A549 (cell line): ENCODE measurements around the gene IGFN1.

Experiments used
- KDM5A ChIP-seq: fragments of 200-600 bp; sonication (generic); IDR thresholded peaks from 2 replicates; pipeline ENCODE4 v1.6.1; 2016; ENCODE audit warnings: antibody characterized with exemption, mild to moderate bottlenecking
- TF ChIP-seq, protein P1 (sequence below): IDR thresholded peaks from 2 replicates; pipeline ENCODE4 v1.6.1; 2012

DNA sequence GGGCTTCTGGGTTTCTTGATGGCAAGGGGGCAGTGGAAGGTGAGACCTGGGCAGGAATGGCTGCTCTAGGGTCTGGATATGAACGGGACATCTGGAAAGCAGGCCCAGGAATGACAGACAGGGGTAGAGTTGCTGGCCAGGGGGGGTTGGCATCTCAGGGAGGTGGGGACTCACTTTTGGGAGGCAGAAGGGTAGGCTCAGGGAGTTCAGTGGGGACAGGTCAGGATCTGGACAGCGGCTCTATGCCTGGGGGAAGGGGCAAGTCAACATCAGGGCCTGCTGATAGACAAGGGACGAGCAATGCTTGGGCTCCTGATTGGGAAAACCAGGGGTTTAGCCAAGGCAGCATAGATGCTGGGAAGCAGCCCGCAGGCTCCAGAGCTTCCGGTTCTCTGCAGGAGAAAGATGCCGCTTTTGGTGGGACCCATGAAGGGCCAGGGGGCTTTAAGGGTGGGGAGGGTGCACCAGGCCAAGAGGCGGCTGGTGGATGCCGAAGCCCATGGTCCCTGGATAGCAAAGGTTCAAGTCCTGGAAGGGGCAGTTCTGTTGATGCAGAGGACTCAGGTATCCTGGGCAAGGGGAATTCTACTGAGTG, 21.9 kb downstream of the IGFN1 start:
- no peak for TF ChIP-seq KDM5A
- TF ChIP-seq, protein P1, sequence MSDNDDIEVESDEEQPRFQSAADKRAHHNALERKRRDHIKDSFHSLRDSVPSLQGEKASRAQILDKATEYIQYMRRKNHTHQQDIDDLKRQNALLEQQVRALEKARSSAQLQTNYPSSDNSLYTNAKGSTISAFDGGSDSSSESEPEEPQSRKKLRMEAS = no peak
